Lung (tissue), 12 donors: ENCODE measurements around the gene RHOT1. TPM values are rescaled to one million over a fixed set of nuclear protein-coding genes. Genes with fewer than 3 reads are reported as not detected.
"Not testable (repeated sequence)": the region's sequence is repeated elsewhere in the genome, so short reads cannot be mapped to it uniquely, and the experiment has no call there.

ENCODE experiments used
- ATAC-seq: fragments of 200-7000 bp; cut with Tn5 transposase; one replicate; pipeline ENCODE4 v1.9.1; 2020; ENCODE audit warnings: moderate number of reproducible peaks; ENCODE audit not compliant: insufficient read depth, low FRiP score
- DNase-seq, 3 donors: peaks; one replicate each; pipeline ENCODE4 v3.0.0-alpha.2; 2013 to 2017
- H3K27ac ChIP-seq, 2 donors: one replicate each; pipeline ENCODE4 v1.5.1; 2013; ENCODE audit warnings: mild to moderate bottlenecking in 2 of 2, moderate library complexity in 2 of 2, control low read depth in 1 of 2, inconsistent platforms in 1 of 2, low read depth in 1 of 2, low read length in 1 of 2
- H3K27me3 ChIP-seq, 3 donors: one replicate each; pipeline ENCODE4 v1.5.1; 2013; ENCODE audit warnings: low read length in 2 of 3; ENCODE audit not compliant: control insufficient read depth in 3 of 3, insufficient read depth in 3 of 3
- H3K36me3 ChIP-seq, 4 donors: one replicate each; pipeline ENCODE4 v1.5.1; 2013; ENCODE audit warnings: low read length in 4 of 4, mild to moderate bottlenecking in 1 of 4, moderate library complexity in 1 of 4; ENCODE audit not compliant: control insufficient read depth in 4 of 4, insufficient read depth in 4 of 4
- H3K4me1 ChIP-seq, 5 donors: one replicate each; pipeline ENCODE4 v1.5.1; 2013; ENCODE audit warnings: low read length in 5 of 5, mild to moderate bottlenecking in 2 of 5, moderate library complexity in 1 of 5; ENCODE audit not compliant: control insufficient read depth in 5 of 5, insufficient read depth in 5 of 5
- H3K4me3 ChIP-seq: one replicate; pipeline ENCODE4 v1.5.1; 2013; ENCODE audit warnings: mild to moderate bottlenecking, control low read depth, moderate library complexity
- H3K9ac ChIP-seq, 2 donors: one replicate each; pipeline ENCODE4 v1.5.1; 2013; ENCODE audit warnings: low read length in 2 of 2, control low read depth in 1 of 2; ENCODE audit not compliant: insufficient read depth in 1 of 2
- H3K9me3 ChIP-seq, 4 donors: one replicate each; pipeline ENCODE4 v1.5.1; 2013; ENCODE audit warnings: low read length in 3 of 4, mild to moderate bottlenecking in 1 of 4, moderate library complexity in 1 of 4; ENCODE audit not compliant: control insufficient read depth in 4 of 4, insufficient read depth in 3 of 4
- CTCF ChIP-seq: IDR thresholded peaks from 2 replicates; pipeline ENCODE4 v1.5.1; 2012; ENCODE audit warnings: mild to moderate bottlenecking; ENCODE audit errors: control extremely low read depth, extremely low read depth
- WGBS, 2 donors: extraction: QIAGEN DNeasy Blood & Tissue Kit; methylation state at CpG; one replicate each; pipeline ENCODE4 v1.1.7; 2013; 5-methylcytosine and 5-hydroxymethylcytosine counted together
- polyA plus RNA-seq, 2 donors: library from polyadenylated mRNA; stranded (reverse); fragments of 200-250 nt; gene quantifications; one replicate each; pipeline ENCODE4 v1.2.1, GENCODE V29; 2013
- total RNA-seq, 2 donors: library from RNA; depleted of rRNA in 1 of 2; stranded (reverse); fragments of >200 nt in 1 of 2; gene quantifications; one replicate each; pipeline ENCODE4 v1.2.1, GENCODE V29; 2014 to 2021
- donor health status: control.
- donor health status: control.
- donor health status: Bipolar disorder and iron deficiency.
- donor health status: healthy.
- donor health status: DM: yes; HTN: yes; CAD: no.

RHOT1 gene
- total and polyA plus RNA-seq, 4 donors: 28.5 to 90.5 (median 44.9) TPM

- WGBS, 2 donors: 72 to 87% methylated on average over 2 of the region's 2 CpGs
- DNase-seq (no peak), ATAC-seq (no peak)
- no peak overlapping the region for H3K27ac ChIP-seq
- H3K9ac ChIP-seq: no peak overlapping the region
- no peak overlapping the region for H3K4me3 ChIP-seq
- H3K36me3 ChIP-seq: no peaks in the 10 kb centered on the region
- TF ChIP-seq CTCF: no peak
- peaks cover 0 to under 1% (median 0%) of the 10 kb centered on the region in 5 donors for H3K4me1 ChIP-seq
- H3K27me3 ChIP-seq: no peaks in the 10 kb centered on the region
- no peaks in the 10 kb centered on the region for H3K9me3 ChIP-seq
Observed at GRCh38 chr17:32116937-32117336, 25.4 kb upstream of the RHOT1 start.

GRCh38 chr17:32117399-32117798 is 24.9 kb upstream of the RHOT1 start:
- no peak for TF ChIP-seq CTCF
- no peak overlapping the region for H3K4me3 ChIP-seq
- DNase-seq (no peak), ATAC-seq (no peak)
- H3K27ac ChIP-seq: no peak overlapping the region
- no peaks in the 10 kb centered on the region for H3K4me1 ChIP-seq
- no peaks in the 10 kb centered on the region for H3K36me3 ChIP-seq
- no peaks in the 10 kb centered on the region for H3K9me3 ChIP-seq
- WGBS, 2 donors: 60 to 73% methylated on average over 8 of the region's 8 CpGs
- no peak overlapping the region for H3K9ac ChIP-seq
- H3K27me3 ChIP-seq: no peaks in the 10 kb centered on the region

GRCh38 chr17:32118088-32118487 is 24.2 kb upstream of the RHOT1 start:
- not testable (repeated sequence) for H3K27me3 ChIP-seq, H3K4me3 ChIP-seq, ATAC-seq, H3K9me3 ChIP-seq, H3K27ac ChIP-seq, DNase-seq, H3K36me3 ChIP-seq, H3K9ac ChIP-seq, H3K4me1 ChIP-seq
- WGBS, 2 donors: 92 to 93% methylated on average over 3 of the region's 3 CpGs

GRCh38 chr17:32118835-32119234 is 23.5 kb upstream of the RHOT1 start:
- Histone ChIP-seq H3K27ac (no peak overlapping the region), H3K36me3 (no peaks in the 10 kb centered on the region), H3K4me1 (no peaks in the 10 kb centered on the region), H3K9ac (no peak overlapping the region), H3K27me3 (no peaks in the 10 kb centered on the region), H3K9me3 (no peaks in the 10 kb centered on the region), H3K4me3 (no peak overlapping the region)
- DNase-seq: no peak
- no peak for TF ChIP-seq CTCF
- 85 to 97% methylated on average over 4 of the region's 4 CpGs for WGBS, 2 donors
- no peak for ATAC-seq
